NCI-H2081 treated with DMSO at 0.1 percent for 48 hours (cell line): ENCODE measurements around the gene IGFBP6.
A peak's percentile ranks its signal among the peaks of the same experiment; 100 is the strongest.

Experiments used
- DNase-seq: peaks from one replicate; lab custom pipeline; 2025; lab: John Stamatoyannopoulos, UW

IGFBP6 gene

GRCh38 chr12:53097564-53098353 lies at the start of gene IGFBP6:
Gene IGFBP6 (plus strand): TSS chr12:53097667. CDS start chr12:53097718, 51 bp downstream.
- DNase-seq: no peak

GRCh38 chr12:53048033-53048779 lies 49.3 kb upstream of the IGFBP6 start:
- DNase-seq: no peak

GRCh38 chr12:53048780-53049401 lies 48.6 kb upstream of the IGFBP6 start:
- DNase-seq: no peak

- DNase-seq: no peak
Measured at GRCh38 chr12:53049571-53050318, 47.7 kb upstream of the IGFBP6 start, which contains the start of gene TNS2. Gene TNS2 (plus strand): TSS chr12:53050065. CDS start chr12:53050186, 121 bp downstream.

- DNase-seq: no peak
Measured at GRCh38 chr12:53050426-53051057, 46.9 kb upstream of the IGFBP6 start.

- no peak for DNase-seq
Measured at GRCh38 chr12:53051058-53051880, 46.2 kb upstream of the IGFBP6 start.

GRCh38 chr12:53051881-53052412 lies 45.5 kb upstream of the IGFBP6 start:
- no peak for DNase-seq

- DNase-seq: no peak
Measured at GRCh38 chr12:53052419-53053217, 44.8 kb upstream of the IGFBP6 start.

GRCh38 chr12:53053218-53054111 lies 44.0 kb upstream of the IGFBP6 start:
- no peak for DNase-seq

- DNase-seq: peak; percentile 71
Measured at GRCh38 chr12:53054112-53054878, 43.2 kb upstream of the IGFBP6 start.

GRCh38 chr12:53055471-53056266 lies 41.8 kb upstream of the IGFBP6 start:
- no peak for DNase-seq

- no peak for DNase-seq
Measured at GRCh38 chr12:53056296-53056695, 41.2 kb upstream of the IGFBP6 start.

- no peak for DNase-seq
Measured at GRCh38 chr12:53056901-53057300, 40.6 kb upstream of the IGFBP6 start.

- DNase-seq: no peak
Measured at GRCh38 chr12:53057816-53058500, 39.5 kb upstream of the IGFBP6 start.

- no peak for DNase-seq
Measured at GRCh38 chr12:53058674-53059433, 38.6 kb upstream of the IGFBP6 start.
